ENCODE results near the gene PARD6B.
A peak's percentile ranks its signal among the peaks of the same experiment; 100 is the strongest.

GRCh38 chr20:50790651-50791277 lies 59.4 kb downstream of the PARD6B start:
- TF ChIP-seq CTCF (IDR thresholded peaks at IDR 0.05; ENCODE audit: poor library complexity): peak; percentile 91
- no peak for TF ChIP-seq EZH2phosphoT487 (IDR thresholded peaks at IDR 0.05; ENCODE audit: low read depth, severe bottlenecking, unreplicated experiment)
